GM12878 (cell line): ENCODE measurements around the gene BRME1. TPM values are rescaled to one million over a fixed set of nuclear protein-coding genes. Genes with fewer than 3 reads are reported as not detected.
A peak's percentile ranks its signal among the peaks of the same experiment; 100 is the strongest.

Experiments
- ATAC-seq: fragments of 200-7000 bp; cut with Tn5 transposase; 3 replicates; pipeline ENCODE4 v1.9.1; 2020; ENCODE audit warnings: mild to moderate bottlenecking, moderate library complexity
- BruUV-seq: library from RNA; stranded (reverse); fragments of 400-500 nt; replicated peaks from 2 replicates; lab custom pipeline; 2021; lab: Mats Ljungman, UMichigan
- CTCF ChIA-PET: fragments of 300-600 bp; sonication (Branson Sonifier 250); formaldehyde crosslinking; extraction: SDS; loops from one replicate; lab custom pipeline; 2021; ENCODE audit warnings: inconsistent platforms; lab: Yijun Ruan, JAX
- POLR2A ChIA-PET: fragments of 350-600 bp; formaldehyde crosslinking; extraction: SDS; loops from one replicate; lab custom pipeline; 2021; ENCODE audit warnings: inconsistent platforms; lab: Charles Lee
- RAD21 ChIA-PET: fragments of 300-600 bp; sonication (Branson Sonifier 250); formaldehyde crosslinking; loops from one replicate; lab custom pipeline; 2023; ENCODE audit warnings: antibody characterized with exemption; ENCODE audit not compliant: unreplicated experiment; lab: Charles Lee
- SMC1A ChIA-PET: fragments of 300-600 bp; sonication (Branson Sonifier 250); formaldehyde crosslinking; loops from one replicate; lab custom pipeline; 2023; ENCODE audit not compliant: unreplicated experiment, uncharacterized antibody; lab: Charles Lee
- DNase-seq: peaks from one replicate; pipeline ENCODE4 v3.0.0-alpha.2; 2011; ENCODE audit warnings: low read depth, low spot score
- FAIRE-seq: peaks from 3 replicates; lab custom pipeline; 2011; peaks lifted over from hg19 to GRCh38; lab: Jason Lieb, UNC
- H2AFZ ChIP-seq: 2 replicates; pipeline ENCODE4 v1.6.0; 2011; ENCODE audit warnings: low read depth, low read length, control low read depth; ENCODE audit not compliant: control insufficient read depth
- H3K27ac ChIP-seq: 2 replicates; pipeline ENCODE4 v1.5.1; 2011; ENCODE audit warnings: control low read depth; ENCODE audit not compliant: control insufficient read depth, insufficient read depth
- H3K27me3 ChIP-seq, 2 experiments: replicated peaks in 1 of 2; 2 replicates each; pipeline versions ENCODE4 v1.6.0 to v1.6.1; 2011; ENCODE audit warnings: low read length in 1 of 2; ENCODE audit not compliant: control insufficient read depth in 2 of 2, insufficient read depth in 2 of 2
- H3K36me3 ChIP-seq, 2 experiments: 2 replicates each; pipeline ENCODE4 v1.5.1; 2011; ENCODE audit warnings: low read length in 1 of 2; ENCODE audit not compliant: control insufficient read depth in 2 of 2, insufficient read depth in 2 of 2
- H3K4me1 ChIP-seq: 2 replicates; pipeline ENCODE4 v1.6.1; 2011; ENCODE audit warnings: mild to moderate bottlenecking, low read length, moderate library complexity, mixed read lengths; ENCODE audit not compliant: control insufficient read depth, insufficient read depth
- H3K4me2 ChIP-seq: 2 replicates; pipeline ENCODE4 v1.6.0; 2011; ENCODE audit warnings: control low read depth; ENCODE audit not compliant: control insufficient read depth, insufficient read depth
- H3K4me3 ChIP-seq: fragments of 200-600 bp; sonication (generic); 2 replicates; pipeline ENCODE4 v1.5.1; 2016
- H3K79me2 ChIP-seq: 2 replicates; pipeline ENCODE4 v1.6.0; 2011; ENCODE audit warnings: low read length; ENCODE audit not compliant: control insufficient read depth, insufficient read depth
- H3K9ac ChIP-seq: 2 replicates; pipeline ENCODE4 v1.8.0; 2011; ENCODE audit warnings: low read length, control low read depth, mixed read lengths; ENCODE audit not compliant: control insufficient read depth, insufficient read depth
- H3K9me3 ChIP-seq: replicated peaks from 3 replicates; pipeline ENCODE4 v1.5.1; 2011; ENCODE audit warnings: mild to moderate bottlenecking, low read length; ENCODE audit not compliant: control insufficient read depth, insufficient read depth
- H4K20me1 ChIP-seq: 2 replicates; pipeline ENCODE4 v1.6.0; 2011; ENCODE audit not compliant: control insufficient read depth, insufficient read depth
- BCL3 ChIP-seq: IDR thresholded peaks from 2 replicates; pipeline ENCODE4 v1.6.1; 2011; ENCODE audit warnings: borderline replicate concordance, low read depth, mild to moderate bottlenecking, moderate library complexity, low read length; ENCODE audit not compliant: insufficient read depth, poor library complexity, severe bottlenecking
- BRCA1 ChIP-seq: IDR thresholded peaks from 2 replicates; pipeline ENCODE4 v1.6.1; 2011; ENCODE audit warnings: low read depth, low read length, improper control_type of control experiment
- EGR1 ChIP-seq, 2 experiments: IDR thresholded peaks; 1 replicate in 1 of 2; 2 replicates in 1 of 2; pipeline ENCODE4 v1.6.1; 2011 to 2012; ENCODE audit warnings: low read depth in 2 of 2, low read length in 2 of 2, borderline replicate concordance in 1 of 2, mild to moderate bottlenecking in 1 of 2, moderate library complexity in 1 of 2
- GATAD2B ChIP-seq: fragments of 450-650 bp; conservative IDR thresholded peaks from 2 replicates; pipeline ENCODE4 v1.6.1; 2017; ENCODE audit warnings: low read depth, mild to moderate bottlenecking, moderate library complexity
- HDGF ChIP-seq: fragments of 450-650 bp; IDR thresholded peaks from 2 replicates; pipeline ENCODE4 v1.6.1; 2016; ENCODE audit warnings: antibody characterized with exemption
- HSF1 ChIP-seq: fragments of 150-350 bp; IDR thresholded peaks from 2 replicates; pipeline ENCODE4 v1.6.1; 2014; ENCODE audit warnings: mild to moderate bottlenecking, low read depth, low read length
- IKZF1 ChIP-seq: fragments of 450-650 bp; conservative IDR thresholded peaks from 2 replicates; pipeline ENCODE4 v1.6.1; 2017; ENCODE audit warnings: antibody characterized with exemption, mild to moderate bottlenecking
- LARP7 ChIP-seq: fragments of 450-650 bp; IDR thresholded peaks from 2 replicates; pipeline ENCODE4 v1.6.1; 2017; ENCODE audit warnings: mild to moderate bottlenecking
- MLLT1 ChIP-seq: fragments of 450-650 bp; IDR thresholded peaks from 2 replicates; pipeline ENCODE4 v1.6.1; 2016; ENCODE audit warnings: mild to moderate bottlenecking
- NBN ChIP-seq: fragments of 450-650 bp; IDR thresholded peaks from 2 replicates; pipeline ENCODE4 v1.6.1; 2016
- ZNF687 ChIP-seq: fragments of 450-650 bp; IDR thresholded peaks from 2 replicates; pipeline ENCODE4 v1.6.1; 2017; ENCODE audit warnings: mild to moderate bottlenecking, moderate library complexity
- ZZZ3 ChIP-seq: IDR thresholded peaks from 2 replicates; pipeline ENCODE4 v1.6.1; 2011; ENCODE audit warnings: low read depth; ENCODE audit not compliant: control insufficient read depth, insufficient read length
- WGBS: methylation state at CpG from one replicate; pipeline ENCODE4 v1.1.6; 2016; ENCODE audit warnings: low lambda C conversion rate; ENCODE audit not compliant: insufficient replicate concordance, insufficient coverage; ENCODE audit errors: missing lambda C conversion rate; 5-methylcytosine and 5-hydroxymethylcytosine counted together
- in situ Hi-C: fragments of 300-500 bp; cut with MboI; formaldehyde crosslinking; loops from 9 replicates; pipeline ENCODE4 v1.14.3; 2018; ENCODE audit warnings: mixed read lengths
- intact Hi-C: fragments of 100-400 bp; cut with micrococcal nuclease; formaldehyde crosslinking; loops from one replicate; pipeline ENCODE4 v1.14.2; 2022; ENCODE audit not compliant: unreplicated experiment
- polyA plus RNA-seq, 11 experiments: library from polyadenylated mRNA; depleted of rRNA in 4 of 11; unstranded in 6 of 11; stranded (reverse) in 5 of 11; fragments of >200 nt; fragmentation: Nextera tagmentation in 4 of 11; fragmentation: Illumina TruSeq in 1 of 11; extraction: Ambion mirVana in 4 of 11; extraction: Trizol in 1 of 11; gene quantifications; 1 replicate in 1 of 11; 2 replicates in 10 of 11; pipeline versions ENCODE4 v1.2.1 to v1.2.3, GENCODE V29; 2011 to 2016; ENCODE audit warnings: inconsistent platforms in 2 of 11, missing spikeins in 2 of 11, low read depth in 1 of 11
- total RNA-seq, 4 experiments: library from RNA; depleted of rRNA in 3 of 4; stranded (reverse); fragments of >200 nt in 3 of 4; fragmentation: Illumina TruSeq in 1 of 4; extraction: Trizol in 1 of 4; gene quantifications; 2 replicates each; pipeline versions ENCODE4 v1.2.1 to v1.2.3, GENCODE V29; 2013 to 2021

The BRME1 gene
- total and polyA plus RNA-seq, 10 of the 15 experiments (the other 5 are each of a cell fraction or from before 2014, with no cell fraction given) = 0.07 to 2.2 (median 1.1) TPM; not detected in 1

- Histone ChIP-seq H3K4me3 (0 out of 2 replicates have a peak overlapping the region, but pooled peaks have one; percentile 59), H3K4me1 (peaks cover 8% of the 10 kb centered on the region), H3K9ac (no peak overlapping the region), H3K9me3 (no peaks in the 10 kb centered on the region; the same call in 2 of the 3 replicates), H3K27me3 (peaks cover 0 to 1% of the 10 kb centered on the region in 2 experiments; a peak in 2 of 4 replicates), H3K36me3 (no peaks in the 10 kb centered on the region), H3K27ac (no peak overlapping the region), H3K4me2 (peak overlapping the region; percentile 30; the same call in 1 of the 2 replicates), H4K20me1 (no peaks in the 10 kb centered on the region), H2AFZ (no peak overlapping the region), H3K79me2 (no peaks in the 10 kb centered on the region)
- POLR2A ChIA-PET = interaction anchor here (0.5 to 5.6 kb wide), 3 partner anchors 26 to 91 kb away, joined by 3 to 85 read pairs (median 4); no protein-coding TSS in a partner anchor
- in situ Hi-C loops = loop anchor here (5.0 kb wide), 3 partner anchors 83 to 588 kb away; no protein-coding TSS in a partner anchor
- DNase-seq (no peak), FAIRE-seq (no peak), ATAC-seq (no peak)
- SMC1A ChIA-PET = interaction anchor here (4.6 kb wide), 1 partner anchor 81 kb away, joined by 65 read pairs; no protein-coding TSS in a partner anchor
- 5% methylated on average over 41 of the region's 113 CpGs for WGBS
- CTCF ChIA-PET = interaction anchor here (1.3 to 4.6 kb wide), 3 partner anchors 69 to 116 kb away, joined by 5 to 136 read pairs (median 63); partner anchors contain the start of gene ZSWIM4
- intact Hi-C loops = loop anchor here (5.0 kb wide), 2 partner anchors 143 to 588 kb away; no protein-coding TSS in a partner anchor
- RAD21 ChIA-PET = interaction anchor here (0.5 to 3.8 kb wide), 5 partner anchors 25 to 144 kb away, joined by 3 to 16 read pairs (median 3); partner anchors contain the start of gene ZSWIM4
- BruUV-seq = no TSS peak
- TF ChIP-seq EGR1 (IDR thresholded peaks at IDR 0.05; ENCODE audit: borderline replicate concordance in 1 of 2, low read depth in 2 of 2, low read length in 2 of 2) (0 out of 3 replicates have a peak, but pooled peaks of 1 of the 2 experiments have one; percentile 11), HDGF (peak; percentile 38; the same call in 1 of the 2 replicates), NBN (peak; percentile 23; the same call in 1 of the 2 replicates), ZZZ3 (no peak), HSF1 (no peak), LARP7 (0 out of 2 replicates have a peak, but pooled peaks have one; percentile 36), ZNF687 (peak; percentile 47; the same call in 1 of the 2 replicates), BCL3 (no peak), IKZF1 (0 out of 2 replicates have a peak, but pooled peaks have one; percentile 23), GATAD2B (peak; percentile 25), MLLT1 (peak; percentile 85), BRCA1 (no peak)
Measured at GRCh38 chr19:13864667-13865570, 41.0 kb downstream of the BRME1 start.
